H1 (cell line): ENCODE measurements around the gene ZNF91.

Source experiments
- CHD2 ChIP-seq: IDR thresholded peaks from 2 replicates; pipeline ENCODE4 v1.6.1; 2012; ENCODE audit warnings: low read length, improper control_type of control experiment
- EP300 ChIP-seq, 2 experiments: IDR thresholded peaks; 1 replicate in 1 of 2; 2 replicates in 1 of 2; pipeline ENCODE4 v1.6.1; 2011 to 2012; ENCODE audit warnings: low read depth in 2 of 2, low read length in 2 of 2, mild to moderate bottlenecking in 2 of 2, borderline replicate concordance in 1 of 2, inconsistent platforms in 1 of 2, moderate library complexity in 1 of 2
- EZH2 ChIP-seq: fragments of 200-600 bp; sonication (generic); IDR thresholded peaks from 2 replicates; pipeline ENCODE4 v1.7.1; 2012; ENCODE audit warnings: low read depth, mild to moderate bottlenecking, moderate library complexity, low read length, inconsistent platforms; ENCODE audit not compliant: severe bottlenecking
- JUN ChIP-seq: IDR thresholded peaks from 2 replicates; pipeline ENCODE4 v1.6.1; 2011; ENCODE audit warnings: low read depth, mild to moderate bottlenecking, improper control_type of control experiment, low read length
- KDM1A ChIP-seq: fragments of 200-600, 300-600 bp; sonication (generic); IDR thresholded peaks from 2 replicates; pipeline ENCODE4 v1.7.1; 2016; ENCODE audit warnings: mild to moderate bottlenecking, low read length, borderline replicate concordance
- KDM5A ChIP-seq: fragments of 200-600 bp; IDR thresholded peaks from 2 replicates; pipeline ENCODE4 v1.7.1; 2012; ENCODE audit warnings: mild to moderate bottlenecking, low read length, inconsistent platforms, mixed read lengths
- MAX ChIP-seq: IDR thresholded peaks from 2 replicates; pipeline ENCODE4 v1.6.1; 2012; ENCODE audit warnings: inconsistent platforms
- POLR2A ChIP-seq, 2 experiments: IDR thresholded peaks; 1 replicate in 1 of 2; 2 replicates in 1 of 2; pipeline ENCODE4 v1.6.1; 2011; ENCODE audit warnings: low read depth in 2 of 2, low read length in 2 of 2, mild to moderate bottlenecking in 2 of 2; ENCODE audit errors: control extremely low read depth in 1 of 2
- POLR2AphosphoS5 ChIP-seq: IDR thresholded peaks from 2 replicates; pipeline ENCODE4 v1.6.1; 2011; ENCODE audit warnings: low read depth, low read length
- RAD21 ChIP-seq, 2 experiments: IDR thresholded peaks in 1 of 2; conservative IDR thresholded peaks in 1 of 2; 2 replicates each; pipeline ENCODE4 v1.6.1; 2011; ENCODE audit warnings: low read depth in 2 of 2, low read length in 2 of 2, improper control_type of control experiment in 1 of 2, inconsistent platforms in 1 of 2, mild to moderate bottlenecking in 1 of 2, moderate library complexity in 1 of 2
- RFX5 ChIP-seq: IDR thresholded peaks from 2 replicates; pipeline ENCODE4 v1.6.1; 2011; ENCODE audit warnings: low read depth, low read length, improper control_type of control experiment, borderline replicate concordance
- SIN3A ChIP-seq, 2 experiments: IDR thresholded peaks in 1 of 2; conservative IDR thresholded peaks in 1 of 2; 2 replicates each; pipeline ENCODE4 v1.6.1; 2011 to 2012; ENCODE audit warnings: low read length in 2 of 2, improper control_type of control experiment in 1 of 2, low read depth in 1 of 2, mild to moderate bottlenecking in 1 of 2
- TF ChIP-seq, protein P1 (sequence below), 3 experiments: IDR thresholded peaks; 1 replicate in 2 of 3; 2 replicates in 1 of 3; pipeline versions ENCODE4 v1.5.1 to v1.6.1; 2011; ENCODE audit warnings: low read length in 3 of 3, mild to moderate bottlenecking in 3 of 3, inconsistent platforms in 2 of 3, low read depth in 1 of 3, moderate library complexity in 1 of 3; ENCODE audit not compliant: insufficient read depth in 1 of 3; ENCODE audit errors: control extremely low read depth in 1 of 3

- TF ChIP-seq KDM5A: no peak
- no peak for TF ChIP-seq POLR2A (IDR thresholded peaks at IDR 0.05; ENCODE audit: control extremely low read depth in 1 of 2, low read depth in 2 of 2, low read length in 2 of 2)
- no peak for TF ChIP-seq MAX
- TF ChIP-seq, protein P1, sequence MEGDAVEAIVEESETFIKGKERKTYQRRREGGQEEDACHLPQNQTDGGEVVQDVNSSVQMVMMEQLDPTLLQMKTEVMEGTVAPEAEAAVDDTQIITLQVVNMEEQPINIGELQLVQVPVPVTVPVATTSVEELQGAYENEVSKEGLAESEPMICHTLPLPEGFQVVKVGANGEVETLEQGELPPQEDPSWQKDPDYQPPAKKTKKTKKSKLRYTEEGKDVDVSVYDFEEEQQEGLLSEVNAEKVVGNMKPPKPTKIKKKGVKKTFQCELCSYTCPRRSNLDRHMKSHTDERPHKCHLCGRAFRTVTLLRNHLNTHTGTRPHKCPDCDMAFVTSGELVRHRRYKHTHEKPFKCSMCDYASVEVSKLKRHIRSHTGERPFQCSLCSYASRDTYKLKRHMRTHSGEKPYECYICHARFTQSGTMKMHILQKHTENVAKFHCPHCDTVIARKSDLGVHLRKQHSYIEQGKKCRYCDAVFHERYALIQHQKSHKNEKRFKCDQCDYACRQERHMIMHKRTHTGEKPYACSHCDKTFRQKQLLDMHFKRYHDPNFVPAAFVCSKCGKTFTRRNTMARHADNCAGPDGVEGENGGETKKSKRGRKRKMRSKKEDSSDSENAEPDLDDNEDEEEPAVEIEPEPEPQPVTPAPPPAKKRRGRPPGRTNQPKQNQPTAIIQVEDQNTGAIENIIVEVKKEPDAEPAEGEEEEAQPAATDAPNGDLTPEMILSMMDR (IDR thresholded peaks at IDR 0.05; ENCODE audit: control extremely low read depth in 1 of 3, insufficient read depth in 1 of 3, low read depth in 1 of 3, low read length in 3 of 3): no peak
- TF ChIP-seq EZH2: no peak
- TF ChIP-seq EP300 (IDR thresholded peaks at IDR 0.05; ENCODE audit: borderline replicate concordance in 1 of 2, low read depth in 2 of 2, low read length in 2 of 2): no peak
- TF ChIP-seq SIN3A (conservative IDR thresholded peaks at IDR 0.05 in 1 of 2, IDR thresholded peaks at IDR 0.05 in 1 of 2; ENCODE audit: low read depth in 1 of 2, low read length in 2 of 2): no peak
- no peak for TF ChIP-seq JUN
- TF ChIP-seq CHD2: no peak
- TF ChIP-seq RAD21 (IDR thresholded peaks at IDR 0.05 in 1 of 2, conservative IDR thresholded peaks at IDR 0.05 in 1 of 2; ENCODE audit: low read depth in 2 of 2, low read length in 2 of 2): no peak
- TF ChIP-seq KDM1A: no peak
- TF ChIP-seq RFX5: no peak
- no peak for TF ChIP-seq POLR2AphosphoS5
Measured at GRCh38 chr19:23409392-23410048, 14.2 kb upstream of the ZNF91 start.
